Panc1 (cell line): Measurements from ENCODE around the gene PLPP7. TPM values are rescaled to one million over a fixed set of nuclear protein-coding genes. Genes with fewer than 3 reads are reported as not detected.

Experiments used
- ATAC-seq: fragments of 200-7000 bp; cut with Tn5 transposase; 2 replicates; pipeline ENCODE4 v1.9.1; 2020; ENCODE audit warnings: mild to moderate bottlenecking, moderate library complexity
- BruUV-seq: library from RNA; stranded (reverse); fragments of 400-500 nt; replicated peaks from 2 replicates; lab custom pipeline; 2021; lab: Mats Ljungman, UMichigan
- CTCF ChIA-PET: fragments of 300-600 bp; sonication (Branson Sonifier 250); formaldehyde crosslinking; loops from one replicate; lab custom pipeline; 2022; ENCODE audit warnings: antibody characterized with exemption; lab: Charles Lee
- POLR2A ChIA-PET: fragments of 300-600 bp; sonication (Branson Sonifier 250); formaldehyde crosslinking; loops from one replicate; lab custom pipeline; 2022; ENCODE audit warnings: antibody characterized with exemption; lab: Charles Lee
- DNase-seq: peaks from one replicate; pipeline ENCODE4 v3.0.0-alpha.2; 2010; ENCODE audit warnings: low read depth, low spot score
- H3K27ac ChIP-seq: 2 replicates; pipeline ENCODE4 v1.5.1; 2011; ENCODE audit warnings: mild to moderate bottlenecking, low read length, inconsistent platforms
- H3K27me3 ChIP-seq: fragments of 200-500 bp; sonication (Bioruptor generic); 2 replicates; pipeline ENCODE4 v1.6.0; 2014; ENCODE audit warnings: low read length, inconsistent platforms; ENCODE audit not compliant: control insufficient read depth, insufficient read depth
- H3K36me3 ChIP-seq: fragments of 200-500 bp; sonication (Bioruptor generic); 2 replicates; pipeline ENCODE4 v1.5.1; 2014; ENCODE audit warnings: inconsistent platforms, mild to moderate bottlenecking, low read length, moderate library complexity; ENCODE audit not compliant: control insufficient read depth, insufficient read depth
- H3K4me1 ChIP-seq: 2 replicates; pipeline ENCODE4 v1.5.1; 2011; ENCODE audit warnings: inconsistent platforms, mild to moderate bottlenecking, low read length, moderate library complexity; ENCODE audit not compliant: control insufficient read depth, insufficient read depth
- H3K4me3 ChIP-seq, 2 experiments: 2 replicates each; pipeline ENCODE4 v1.5.1; 2011 to 2012; ENCODE audit warnings: low read depth in 2 of 2, low read length in 2 of 2, mild to moderate bottlenecking in 2 of 2, inconsistent platforms in 1 of 2, moderate library complexity in 1 of 2
- H3K9me3 ChIP-seq: fragments of 200-500 bp; sonication (Bioruptor generic); 2 replicates; pipeline ENCODE4 v1.5.1; 2014; ENCODE audit warnings: low read depth, mild to moderate bottlenecking, inconsistent platforms, low read length, moderate library complexity; ENCODE audit not compliant: control insufficient read depth, insufficient read depth
- CTCF ChIP-seq: fragments of 450-650 bp; IDR thresholded peaks from 2 replicates; pipeline ENCODE4 v1.5.1; 2017; ENCODE audit warnings: mild to moderate bottlenecking
- POLR2AphosphoS5 ChIP-seq: IDR thresholded peaks from 2 replicates; pipeline ENCODE4 v1.6.1; 2012; ENCODE audit warnings: mild to moderate bottlenecking, low read depth, low read length, moderate library complexity
- REST ChIP-seq, 2 experiments: IDR thresholded peaks; 2 replicates each; pipeline ENCODE4 v1.6.1; 2011 to 2012; ENCODE audit warnings: low read depth in 2 of 2, control low read depth in 1 of 2, low read length in 1 of 2, mild to moderate bottlenecking in 1 of 2, moderate library complexity in 1 of 2; ENCODE audit not compliant: insufficient read depth in 1 of 2
- SIN3A ChIP-seq: IDR thresholded peaks from 2 replicates; pipeline ENCODE4 v1.6.1; 2012; ENCODE audit warnings: low read depth, mild to moderate bottlenecking, low read length, moderate library complexity, borderline replicate concordance; ENCODE audit not compliant: insufficient read depth
- TCF7L2 ChIP-seq: IDR thresholded peaks from 2 replicates; pipeline ENCODE4 v1.6.1; 2011; ENCODE audit warnings: mild to moderate bottlenecking, low read depth, low read length, inconsistent platforms
- in situ Hi-C: cut with HindIII; loops from 2 replicates; pipeline ENCODE4 v1.10.0; 2016; ENCODE audit warnings: low sequenced_read_pairs, low pct_unique_long_range_greater_than_20kb
- intact Hi-C: fragments of 100-400 bp; cut with micrococcal nuclease; formaldehyde crosslinking; loops from one replicate; pipeline ENCODE4 v1.10.0; 2022; ENCODE audit not compliant: unreplicated experiment
- total RNA-seq: library from RNA; stranded (reverse); gene quantifications from one replicate; pipeline ENCODE4 v1.2.1, GENCODE V29; 2021; ENCODE audit not compliant: unreplicated experiment

PLPP7 gene
- total RNA-seq, 1 experiment from 2014 or later, result 3.3 TPM

GRCh38 chr9:131258186-131258585 lies 31.3 kb upstream of the PLPP7 start:
- Histone ChIP-seq H3K4me3 (no peak overlapping the region), H3K27me3 (no peaks in the 10 kb centered on the region), H3K9me3 (no peaks in the 10 kb centered on the region), H3K4me1 (no peaks in the 10 kb centered on the region), H3K36me3 (no peaks in the 10 kb centered on the region), H3K27ac (no peak overlapping the region)
- ChIA-PET POLR2A (no interaction called here), CTCF (interaction anchor here (0.9 kb wide), 1 partner anchor 221 kb away, joined by 3 read pairs; no protein-coding TSS in a partner anchor)
- ATAC-seq, result no peak
- no peak for DNase-seq
- TF ChIP-seq SIN3A (no peak), CTCF (no peak), REST (IDR thresholded peaks at IDR 0.05; ENCODE audit: insufficient read depth in 1 of 2, low read depth in 2 of 2, low read length in 1 of 2) (no peak), POLR2AphosphoS5 (no peak), TCF7L2 (no peak)
- no TSS peak for BruUV-seq
- in situ Hi-C loops (no loop called here), intact Hi-C loops (no loop called here)

- Histone ChIP-seq H3K4me1 (no peaks in the 10 kb centered on the region), H3K36me3 (no peaks in the 10 kb centered on the region), H3K27ac (no peak overlapping the region), H3K4me3 (no peak overlapping the region), H3K27me3 (no peaks in the 10 kb centered on the region), H3K9me3 (no peaks in the 10 kb centered on the region)
- TF ChIP-seq POLR2AphosphoS5, result no peak
- TF ChIP-seq TCF7L2, result no peak
- no peak for TF ChIP-seq CTCF
- no peak for TF ChIP-seq SIN3A
- TF ChIP-seq REST (IDR thresholded peaks at IDR 0.05; ENCODE audit: insufficient read depth in 1 of 2, low read depth in 2 of 2, low read length in 1 of 2), result no peak
- no TSS peak for BruUV-seq
- DNase-seq (no peak), ATAC-seq (no peak)
- ChIA-PET POLR2A (no interaction called here), CTCF (interaction anchor here (0.6 to 0.9 kb wide), 2 partner anchors 13 to 222 kb away, joined by 3 to 10 read pairs; no protein-coding TSS in a partner anchor)
- intact Hi-C loops, result no loop called here
- in situ Hi-C loops, result no loop called here
Measured at GRCh38 chr9:131258698-131259431, 30.7 kb upstream of the PLPP7 start.
